K562 (cell line): ENCODE measurements around the gene ALG12.

Experiments used
- ARID2 ChIP-seq: fragments of 450-650 bp; IDR thresholded peaks from 2 replicates; pipeline ENCODE4 v1.6.1; 2017; ENCODE audit warnings: antibody characterized with exemption, mild to moderate bottlenecking
- CHCHD3 ChIP-seq: fragments of 250-450 bp; sonication (Bioruptor Pico); IDR thresholded peaks from 2 replicates; pipeline ENCODE4 v2.1.2; 2022; ENCODE audit warnings: mild to moderate bottlenecking
- CTCF ChIP-seq, 3 experiments: IDR thresholded peaks in 2 of 3; conservative IDR thresholded peaks in 1 of 3; 2 replicates each; pipeline ENCODE4 v1.5.1; 2011 to 2012; ENCODE audit warnings: low read length in 3 of 3, mild to moderate bottlenecking in 3 of 3, control low read depth in 2 of 3, improper control_type of control experiment in 1 of 3, inconsistent platforms in 1 of 3, low read depth in 1 of 3, mixed read lengths in 1 of 3, moderate library complexity in 1 of 3; ENCODE audit not compliant: insufficient read depth in 2 of 3
- E2F1 ChIP-seq: sonication (generic); formaldehyde crosslinking; IDR thresholded peaks from 2 replicates; pipeline ENCODE4 v1.8.1; 2023; ENCODE audit warnings: mild to moderate bottlenecking, missing genetic modification reagents, moderate library complexity
- EP300 ChIP-seq: IDR thresholded peaks from 2 replicates; pipeline ENCODE4 v1.6.1; 2012; ENCODE audit warnings: low read length, improper control_type of control experiment
- GATA2 ChIP-seq: sonication (generic); formaldehyde crosslinking; IDR thresholded peaks from 2 replicates; pipeline ENCODE4 v1.4.0; 2020; ENCODE audit warnings: mild to moderate bottlenecking, missing genetic modification reagents
- HLTF ChIP-seq: fragments of 450-650 bp; IDR thresholded peaks from 2 replicates; pipeline ENCODE4 v1.6.1; 2016
- NFE2 ChIP-seq: IDR thresholded peaks from 2 replicates; pipeline ENCODE4 v1.6.1; 2014; ENCODE audit warnings: antibody characterized with exemption, low read depth
- POLR2A ChIP-seq: fragments of 450-650 bp; conservative IDR thresholded peaks from 2 replicates; pipeline ENCODE4 v1.6.1; 2016
- ZBTB43 ChIP-seq: sonication (generic); formaldehyde crosslinking; IDR thresholded peaks from 2 replicates; pipeline ENCODE4 v1.8.0; 2023; ENCODE audit warnings: mild to moderate bottlenecking, missing genetic modification reagents
- ZFX ChIP-seq: sonication (generic); formaldehyde crosslinking; IDR thresholded peaks from 2 replicates; pipeline ENCODE4 v1.8.0; 2022; ENCODE audit warnings: mild to moderate bottlenecking, missing genetic modification reagents, moderate library complexity
- ZNF239 ChIP-seq: fragments of 250-450 bp; sonication (Bioruptor Pico); IDR thresholded peaks from 2 replicates; pipeline ENCODE4 v1.4.0; 2020; ENCODE audit warnings: mild to moderate bottlenecking
- ZNF311 ChIP-seq: fragments of 250-450 bp; sonication (Bioruptor Pico); IDR thresholded peaks from 2 replicates; pipeline ENCODE4 v1.4.0; 2020; ENCODE audit warnings: mild to moderate bottlenecking, moderate library complexity
- ZNF76 ChIP-seq: fragments of 250-450 bp; sonication (Bioruptor Pico); IDR thresholded peaks from 2 replicates; pipeline ENCODE4 v1.4.0; 2020; ENCODE audit warnings: mild to moderate bottlenecking, moderate library complexity, borderline replicate concordance

GRCh38 chr22:49963647-49964026 lies 45.4 kb upstream of the ALG12 start:
- no peak for TF ChIP-seq E2F1 (CRISPR knock-in tag)
- TF ChIP-seq CHCHD3 = no peak
- no peak for TF ChIP-seq POLR2A
- TF ChIP-seq ZNF239 (CRISPR knock-in tag) = no peak
- TF ChIP-seq ARID2 = no peak
- no peak for TF ChIP-seq CTCF (IDR thresholded peaks at IDR 0.05 in 2 of 3, conservative IDR thresholded peaks at IDR 0.05 in 1 of 3; ENCODE audit: insufficient read depth in 2 of 3, low read depth in 1 of 3, low read length in 3 of 3)
- no peak for TF ChIP-seq ZNF311 (CRISPR knock-in tag)
- no peak for TF ChIP-seq ZBTB43
- TF ChIP-seq GATA2 (CRISPR knock-in tag) = no peak
- TF ChIP-seq EP300 = no peak
- TF ChIP-seq HLTF = no peak
- no peak for TF ChIP-seq ZFX (CRISPR knock-in tag)
- TF ChIP-seq NFE2 = no peak
- TF ChIP-seq ZNF76 (CRISPR knock-in tag) = no peak
